GM12872 (cell line): ENCODE measurements around the gene PA2G4.

Experiments
- TF ChIP-seq, protein P1 (sequence below): IDR thresholded peaks from 3 replicates; pipeline ENCODE4 v1.5.1; 2011; ENCODE audit warnings: low read depth, mild to moderate bottlenecking, low read length, moderate library complexity; ENCODE audit not compliant: insufficient read depth

The PA2G4 gene

DNA sequence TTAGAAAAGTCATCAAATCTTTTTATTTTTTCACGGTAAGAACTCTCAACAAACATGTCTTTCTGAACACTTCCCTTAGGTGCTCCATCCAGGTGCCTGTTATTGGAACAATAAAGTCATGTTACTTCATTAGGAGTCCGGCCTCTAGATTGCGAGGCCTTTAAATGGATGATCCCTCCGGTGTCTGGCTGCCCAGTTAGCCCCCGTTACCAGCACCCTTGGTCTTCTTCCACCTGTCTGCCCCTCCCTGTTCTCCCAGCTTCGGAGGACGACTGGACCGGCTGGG is 593 bp upstream of the PA2G4 start:
- TF ChIP-seq, protein P1, sequence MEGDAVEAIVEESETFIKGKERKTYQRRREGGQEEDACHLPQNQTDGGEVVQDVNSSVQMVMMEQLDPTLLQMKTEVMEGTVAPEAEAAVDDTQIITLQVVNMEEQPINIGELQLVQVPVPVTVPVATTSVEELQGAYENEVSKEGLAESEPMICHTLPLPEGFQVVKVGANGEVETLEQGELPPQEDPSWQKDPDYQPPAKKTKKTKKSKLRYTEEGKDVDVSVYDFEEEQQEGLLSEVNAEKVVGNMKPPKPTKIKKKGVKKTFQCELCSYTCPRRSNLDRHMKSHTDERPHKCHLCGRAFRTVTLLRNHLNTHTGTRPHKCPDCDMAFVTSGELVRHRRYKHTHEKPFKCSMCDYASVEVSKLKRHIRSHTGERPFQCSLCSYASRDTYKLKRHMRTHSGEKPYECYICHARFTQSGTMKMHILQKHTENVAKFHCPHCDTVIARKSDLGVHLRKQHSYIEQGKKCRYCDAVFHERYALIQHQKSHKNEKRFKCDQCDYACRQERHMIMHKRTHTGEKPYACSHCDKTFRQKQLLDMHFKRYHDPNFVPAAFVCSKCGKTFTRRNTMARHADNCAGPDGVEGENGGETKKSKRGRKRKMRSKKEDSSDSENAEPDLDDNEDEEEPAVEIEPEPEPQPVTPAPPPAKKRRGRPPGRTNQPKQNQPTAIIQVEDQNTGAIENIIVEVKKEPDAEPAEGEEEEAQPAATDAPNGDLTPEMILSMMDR = no peak

DNA sequence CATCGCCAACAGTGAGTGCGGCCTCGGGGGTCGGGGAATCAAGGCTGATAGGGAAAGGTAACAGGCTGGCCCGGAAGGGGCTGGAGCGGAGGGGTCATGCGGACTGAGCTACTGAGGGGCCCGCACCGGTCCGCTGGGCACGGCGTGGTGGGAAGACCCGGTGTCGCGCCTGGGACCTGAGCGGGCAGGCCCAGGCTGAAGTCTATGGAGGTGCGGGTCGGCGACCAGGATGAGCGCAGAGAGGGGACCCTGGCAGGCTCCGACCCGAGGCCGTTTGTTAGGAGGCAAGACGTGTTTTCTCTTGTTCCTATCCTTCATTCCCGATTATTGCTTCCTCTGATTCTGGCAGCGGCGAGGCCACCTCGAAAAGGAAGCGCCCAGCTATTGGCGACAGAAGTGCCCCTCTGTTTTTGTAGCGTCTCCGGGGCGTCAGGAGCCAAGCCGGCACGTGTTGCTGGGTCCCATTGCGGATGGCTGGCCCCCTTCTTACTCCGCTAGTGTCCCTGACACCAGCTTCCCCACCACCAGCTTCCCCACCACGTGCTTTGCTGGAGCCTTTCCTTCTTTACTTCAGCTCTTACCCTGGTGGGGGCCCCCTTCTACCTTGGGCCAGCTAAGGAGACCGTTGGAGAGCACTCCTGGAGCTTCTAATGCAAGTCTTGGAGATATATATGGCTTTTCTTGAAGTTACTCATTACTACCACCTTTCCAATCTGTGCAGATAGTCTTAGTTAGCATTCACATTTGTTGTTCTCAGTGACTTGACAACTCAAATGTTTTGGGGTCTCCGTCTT is 653 bp downstream of the PA2G4 start:
- TF ChIP-seq, protein P1 = 0 out of 3 replicates have a peak, but pooled peaks have one; percentile 1

DNA sequence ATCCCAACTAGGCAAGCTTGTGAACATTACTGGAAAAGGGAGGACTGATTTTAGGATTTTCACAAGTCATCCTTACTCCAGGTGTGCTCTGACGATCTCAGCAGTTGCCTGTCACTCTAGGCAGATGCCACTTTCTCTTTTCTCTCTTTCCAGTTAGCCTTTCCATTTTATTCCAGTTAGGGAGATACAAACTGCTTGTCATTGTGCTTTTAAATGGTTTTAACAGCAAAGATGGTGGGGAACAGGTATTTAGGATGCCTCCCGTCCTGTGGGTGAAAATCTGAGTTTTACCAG is 1.2 kb downstream of the PA2G4 start:
- TF ChIP-seq, protein P1 = no peak

DNA sequence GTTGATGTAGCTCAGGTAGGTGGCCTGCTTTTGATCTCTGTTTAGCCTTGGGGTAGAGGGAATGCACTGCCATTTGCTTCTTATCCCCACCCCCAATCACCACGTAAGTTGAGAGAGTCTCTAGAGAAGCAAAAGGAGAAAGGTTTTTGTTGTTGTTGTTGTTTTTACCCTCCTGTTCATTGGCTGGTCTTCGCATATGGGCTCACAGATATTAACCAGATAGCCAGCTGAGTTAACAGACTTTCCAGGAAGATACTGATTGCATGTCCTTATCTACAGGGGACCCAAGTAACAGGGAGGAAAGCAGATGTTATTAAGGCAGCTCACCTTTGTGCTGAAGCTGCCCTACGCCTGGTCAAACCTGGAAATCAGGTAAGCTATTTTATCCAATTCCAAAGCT is 2.9 kb downstream of the PA2G4 start:
- TF ChIP-seq, protein P1 = no peak

DNA sequence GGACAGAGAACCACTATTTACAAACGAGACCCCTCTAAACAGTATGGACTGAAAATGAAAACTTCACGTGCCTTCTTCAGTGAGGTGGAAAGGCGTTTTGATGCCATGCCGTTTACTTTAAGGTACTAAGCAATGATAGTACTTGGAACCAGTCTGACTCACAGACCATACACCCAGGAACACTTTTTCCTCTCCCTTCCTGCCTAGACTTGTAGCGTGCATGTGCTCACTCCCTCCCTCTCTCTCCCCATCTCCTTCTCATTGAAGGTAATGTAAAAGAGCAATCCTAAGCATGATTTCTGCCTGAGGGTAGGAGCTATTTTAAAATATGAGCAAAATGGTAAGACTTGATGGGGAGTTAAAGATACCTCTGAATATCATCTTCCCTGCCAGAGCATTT is 6.2 kb downstream of the PA2G4 start:
- TF ChIP-seq, protein P1 = no peak

DNA sequence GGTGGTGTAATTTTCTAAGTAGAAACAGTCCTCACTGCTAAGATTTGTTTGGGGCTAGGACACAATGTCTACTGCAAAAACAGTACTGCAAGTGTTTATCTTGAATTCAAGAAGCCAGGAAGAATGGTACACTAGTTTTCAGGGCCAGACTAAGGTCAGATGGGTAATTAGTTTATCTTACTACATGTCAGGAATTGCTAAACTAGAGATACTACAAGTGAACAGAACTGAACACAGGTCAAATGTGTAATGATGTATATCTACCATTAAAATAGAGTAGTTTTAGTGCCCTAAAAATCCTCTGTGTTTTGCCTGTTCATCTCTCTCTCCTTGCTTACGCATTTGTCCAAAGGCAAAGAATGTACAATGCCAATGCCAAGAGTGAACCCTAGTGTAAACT is 9.7 kb downstream of the PA2G4 start:
- TF ChIP-seq, protein P1 = no peak

DNA sequence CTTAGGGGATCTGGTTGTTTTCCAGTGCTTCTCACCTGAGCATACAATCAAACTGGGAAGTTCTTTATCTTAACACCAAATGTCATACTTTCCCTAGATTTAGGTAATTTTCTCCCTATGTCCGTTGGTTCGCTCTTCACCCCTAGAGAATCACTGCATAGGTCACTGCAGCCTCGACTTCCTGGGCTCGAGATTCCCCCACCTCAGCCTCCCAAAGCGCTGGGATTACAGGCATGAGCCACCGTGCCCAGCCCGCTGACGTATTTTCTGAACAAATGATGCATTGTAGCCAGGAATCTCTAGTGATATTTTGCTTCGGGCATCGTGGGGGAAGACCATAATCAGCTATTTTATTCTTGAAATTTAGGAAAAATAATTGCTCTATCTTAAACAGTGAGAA is 11.0 kb downstream of the PA2G4 start:
- TF ChIP-seq, protein P1 = no peak
